SK-N-SH (cell line): ENCODE data around the gene MAST4. TPM values are rescaled to one million over a fixed set of nuclear protein-coding genes. Genes with fewer than 3 reads are reported as not detected.

Experiments
- CTCF ChIA-PET: fragments of 300-600, 350-600 bp; formaldehyde crosslinking; extraction: SDS; loops from one replicate; lab custom pipeline; 2021; lab: Yijun Ruan, JAX
- POLR2A ChIA-PET: fragments of 350-600 bp; sonication (Branson Sonifier 250); formaldehyde crosslinking; extraction: SDS; loops from one replicate; lab custom pipeline; 2020; ENCODE audit warnings: antibody characterized with exemption, inconsistent platforms; lab: Yijun Ruan, JAX
- DNase-seq: peaks from one replicate; pipeline ENCODE4 v3.0.0; 2012
- H2AFZ ChIP-seq: fragments of 200-600 bp; sonication (generic); 2 replicates; pipeline ENCODE4 v1.8.1; 2016; ENCODE audit warnings: antibody characterized with exemption, mild to moderate bottlenecking, low read depth
- H3F3A ChIP-seq: fragments of 200-600 bp; sonication (generic); replicated peaks from 2 replicates; pipeline ENCODE3; 2016; ENCODE audit warnings: antibody characterized with exemption, mild to moderate bottlenecking; ENCODE audit not compliant: insufficient read depth
- H3K27ac ChIP-seq, 2 experiments: fragments of 200-500 bp in 1 of 2; fragments of 200-600 bp in 1 of 2; sonication (Bioruptor generic) in 1 of 2; sonication (generic), shearing (Covaris generic) in 1 of 2; 2 replicates each; pipeline versions ENCODE4 v1.5.1 to v1.6.1; 2014 to 2016; ENCODE audit warnings: low read depth in 2 of 2, inconsistent platforms in 1 of 2, low read length in 1 of 2, mild to moderate bottlenecking in 1 of 2, mixed read lengths in 1 of 2
- H3K27me3 ChIP-seq: fragments of 200-600 bp; sonication (generic), shearing (Covaris generic); 2 replicates; pipeline ENCODE4 v1.6.1; 2016; ENCODE audit warnings: mixed run types; ENCODE audit not compliant: insufficient read depth
- H3K36me3 ChIP-seq, 2 experiments: fragments of 200-500 bp in 1 of 2; fragments of 200-600 bp in 1 of 2; sonication (Bioruptor generic) in 1 of 2; sonication (generic) in 1 of 2; replicated peaks in 1 of 2; 2 replicates each; pipeline versions ENCODE3 to v1.5.1; 2014 to 2016; ENCODE audit warnings: low read length in 1 of 2, mild to moderate bottlenecking in 1 of 2; ENCODE audit not compliant: insufficient read depth in 2 of 2, control insufficient read depth in 1 of 2
- H3K4me1 ChIP-seq, 2 experiments: fragments of 200-500 bp in 1 of 2; fragments of 200-600 bp in 1 of 2; sonication (Bioruptor generic) in 1 of 2; sonication (generic), shearing (Covaris generic) in 1 of 2; 2 replicates each; pipeline versions ENCODE4 v1.5.1 to v1.6.1; 2014 to 2016; ENCODE audit warnings: low read depth in 1 of 2, low read length in 1 of 2, mixed run types in 1 of 2; ENCODE audit not compliant: insufficient read depth in 2 of 2, control insufficient read depth in 1 of 2
- H3K4me2 ChIP-seq: fragments of 200-600 bp; sonication (generic), shearing (Covaris generic); 2 replicates; pipeline ENCODE4 v1.6.1; 2017; ENCODE audit warnings: mixed run types
- H3K4me3 ChIP-seq, 2 experiments: fragments of 200-500 bp in 1 of 2; fragments of 200-600 bp in 1 of 2; sonication (Bioruptor generic) in 1 of 2; sonication (generic), shearing (Covaris generic) in 1 of 2; 2 replicates each; pipeline versions ENCODE4 v1.5.1 to v1.8.1; 2014 to 2016; ENCODE audit warnings: low read depth in 2 of 2, inconsistent platforms in 1 of 2, low read length in 1 of 2, mild to moderate bottlenecking in 1 of 2, mixed read lengths in 1 of 2, moderate library complexity in 1 of 2
- H3K79me2 ChIP-seq: fragments of 200-600 bp; sonication (generic); 2 replicates; pipeline ENCODE4 v1.8.1; 2017; ENCODE audit warnings: mild to moderate bottlenecking; ENCODE audit not compliant: insufficient read depth
- H3K9ac ChIP-seq: fragments of 200-600 bp; sonication (generic); 2 replicates; pipeline ENCODE4 v1.6.1; 2017; ENCODE audit warnings: mixed run types
- H3K9me2 ChIP-seq: fragments of 200-600 bp; sonication (generic); 2 replicates; pipeline ENCODE4 v1.6.1; 2017; ENCODE audit warnings: mixed run types
- H3K9me3 ChIP-seq: fragments of 200-600 bp; sonication (generic); 2 replicates; pipeline ENCODE4 v1.6.1; 2017; ENCODE audit warnings: mixed run types, mild to moderate bottlenecking, moderate library complexity
- H4K20me1 ChIP-seq: fragments of 200-600 bp; sonication (generic); 2 replicates; pipeline ENCODE4 v1.6.1; 2017; ENCODE audit warnings: mild to moderate bottlenecking, mixed run types; ENCODE audit not compliant: insufficient read depth
- CHD2 ChIP-seq: fragments of 150-350 bp; IDR thresholded peaks from 2 replicates; pipeline ENCODE4 v1.6.1; 2018; ENCODE audit warnings: low read length; ENCODE audit not compliant: partially characterized antibody
- EZH2phosphoT487 ChIP-seq: fragments of 200-600 bp; sonication (generic); IDR thresholded peaks from 2 replicates; pipeline ENCODE4 v1.6.1; 2017; ENCODE audit warnings: low read depth, mixed run types, mild to moderate bottlenecking, antibody characterized with exemption, moderate library complexity, borderline replicate concordance
- FOSL2 ChIP-seq: IDR thresholded peaks from 2 replicates; pipeline ENCODE4 v1.4.0; 2012; ENCODE audit warnings: low read depth, mild to moderate bottlenecking, moderate library complexity, borderline replicate concordance
- FOXM1 ChIP-seq: IDR thresholded peaks from 2 replicates; pipeline ENCODE4 v1.4.0; 2012; ENCODE audit warnings: low read depth, mild to moderate bottlenecking
- GATA2 ChIP-seq: sonication (generic); formaldehyde crosslinking; IDR thresholded peaks from 2 replicates; pipeline ENCODE4 v1.5.0; 2020; ENCODE audit warnings: mild to moderate bottlenecking, missing genetic modification reagents
- IRF3 ChIP-seq: fragments of 150-350 bp; IDR thresholded peaks from 2 replicates; pipeline ENCODE4 v1.6.1; 2016; ENCODE audit warnings: mild to moderate bottlenecking, low read depth, low read length
- MEF2A ChIP-seq: IDR thresholded peaks from 2 replicates; pipeline ENCODE4 v1.4.0; 2012; ENCODE audit warnings: low read depth, borderline replicate concordance
- POLR2AphosphoS5 ChIP-seq: IDR thresholded peaks from 2 replicates; pipeline ENCODE4 v1.6.1; 2012; ENCODE audit warnings: low read depth, low read length
- RCOR1 ChIP-seq: fragments of 150-350 bp; IDR thresholded peaks from 2 replicates; pipeline ENCODE4 v1.6.1; 2017; ENCODE audit warnings: antibody characterized with exemption, low read length
- REST ChIP-seq: IDR thresholded peaks from 2 replicates; pipeline ENCODE4 v1.6.1; 2012; ENCODE audit warnings: mild to moderate bottlenecking, low read depth, low read length, moderate library complexity
- RFX5 ChIP-seq: IDR thresholded peaks from 2 replicates; pipeline ENCODE4 v1.6.1; 2012; ENCODE audit warnings: mild to moderate bottlenecking, improper control_type of control experiment, low read length
- TCF12 ChIP-seq: IDR thresholded peaks from 2 replicates; pipeline ENCODE4 v1.4.0; 2012
- USF1 ChIP-seq: IDR thresholded peaks from 2 replicates; pipeline ENCODE4 v1.4.0; 2012; ENCODE audit warnings: low read depth, borderline replicate concordance
- YY1 ChIP-seq: IDR thresholded peaks from 2 replicates; pipeline ENCODE4 v1.4.0; 2012; ENCODE audit warnings: low read depth, mild to moderate bottlenecking
- ZBTB33 ChIP-seq: IDR thresholded peaks from 2 replicates; pipeline ENCODE4 v1.4.0; 2012; ENCODE audit warnings: low read depth, borderline replicate concordance
- WGBS: methylation state at CpG from one replicate; pipeline ENCODE4 v1.1.6; 2017; ENCODE audit warnings: low lambda C conversion rate; 5-methylcytosine and 5-hydroxymethylcytosine counted together
- polyA plus RNA-seq, 3 experiments: library from polyadenylated mRNA; depleted of rRNA; stranded (reverse); fragments of >200 nt; gene quantifications; 2 replicates each; pipeline ENCODE4 v1.2.3, GENCODE V29; 2012
- TF ChIP-seq, protein P1 (sequence below): IDR thresholded peaks from 2 replicates; pipeline ENCODE4 v1.4.0; 2012; ENCODE audit warnings: low read depth

The MAST4 gene
- polyA plus RNA-seq, 1 of the 3 experiments (the other 2 are of a cell fraction): 2.2 TPM

DNA sequence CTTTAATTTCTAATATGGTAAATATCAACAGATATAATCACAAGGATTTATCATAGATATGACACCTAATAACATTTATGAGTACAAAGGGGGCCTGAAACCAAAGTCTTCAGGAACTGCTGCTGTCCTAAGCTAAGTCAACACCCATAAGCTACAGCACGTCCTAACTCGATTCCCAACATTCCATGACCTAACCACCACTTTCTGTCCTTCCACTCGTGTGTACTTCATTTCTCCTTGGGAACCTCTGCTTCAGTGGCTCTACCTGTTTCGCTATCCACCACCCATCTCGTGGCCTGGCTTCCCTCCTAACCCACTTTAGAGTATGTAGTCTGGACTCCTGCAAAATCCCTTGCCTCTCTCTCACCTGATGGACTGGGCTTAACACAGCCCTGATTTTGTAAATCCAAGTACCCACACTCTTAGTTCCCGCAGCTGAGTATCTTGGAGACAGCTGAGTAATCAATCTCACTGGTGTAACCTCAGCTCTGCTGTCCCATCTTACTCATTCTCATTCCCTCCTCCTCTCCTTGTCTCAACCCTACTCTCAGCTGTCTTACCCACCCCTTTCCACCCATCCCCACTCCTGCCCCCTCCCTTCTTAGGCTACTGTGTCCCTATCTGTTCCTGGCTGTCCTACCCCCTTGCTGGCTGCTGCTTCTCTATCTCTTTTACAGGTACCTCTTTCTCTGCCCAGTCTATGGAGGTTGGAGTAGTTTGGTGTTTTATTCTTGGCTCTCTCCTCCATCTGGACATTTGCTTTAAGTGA, 101.8 kb downstream of the MAST4 start:
- H3K9ac ChIP-seq: no peak overlapping the region
- no peaks in the 10 kb centered on the region; a peak in 1 of 4 replicates for H3K4me1 ChIP-seq
- H3K36me3 ChIP-seq: no peaks in the 10 kb centered on the region
- no peaks in the 10 kb centered on the region for H3K9me2 ChIP-seq
- no peak overlapping the region for H3K27ac ChIP-seq
- no peak overlapping the region for H2AFZ ChIP-seq
- no peaks in the 10 kb centered on the region; the same call in 1 of the 2 replicates for H3K79me2 ChIP-seq
- H3K4me2 ChIP-seq: no peak overlapping the region
- H3K27me3 ChIP-seq: no peaks in the 10 kb centered on the region
- 21% methylated on average over 6 of the region's 6 CpGs for WGBS
- H3K9me3 ChIP-seq: no peaks in the 10 kb centered on the region
- POLR2A ChIA-PET: no interaction called here
- no peaks in the 10 kb centered on the region for H4K20me1 ChIP-seq
- no peak overlapping the region for H3K4me3 ChIP-seq
- CTCF ChIA-PET: no interaction called here
- TF ChIP-seq MEF2A (no peak), GATA2 (CRISPR knock-in tag) (no peak), IRF3 (no peak), FOSL2 (no peak), RCOR1 (no peak), YY1 (no peak), ZBTB33 (no peak), TCF12 (no peak)
- TF ChIP-seq, protein P1, sequence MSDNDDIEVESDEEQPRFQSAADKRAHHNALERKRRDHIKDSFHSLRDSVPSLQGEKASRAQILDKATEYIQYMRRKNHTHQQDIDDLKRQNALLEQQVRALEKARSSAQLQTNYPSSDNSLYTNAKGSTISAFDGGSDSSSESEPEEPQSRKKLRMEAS: no peak
- no peak for DNase-seq
- no peaks in the 10 kb centered on the region for H3F3A ChIP-seq

- no peaks in the 10 kb centered on the region for H3K9me2 ChIP-seq
- ChIA-PET CTCF (no interaction called here), POLR2A (no interaction called here)
- no peaks in the 10 kb centered on the region for H3K79me2 ChIP-seq
- WGBS: 23% methylated on average over 1 of the region's 1 CpG
- H4K20me1 ChIP-seq: no peaks in the 10 kb centered on the region
- no peak overlapping the region for H3K27ac ChIP-seq
- H3K27me3 ChIP-seq: no peaks in the 10 kb centered on the region
- H2AFZ ChIP-seq: no peak overlapping the region
- H3K4me2 ChIP-seq: no peak overlapping the region
- peaks cover 0 to 4% of the 10 kb centered on the region in 2 experiments; a peak in 2 of 4 replicates for H3K4me1 ChIP-seq
- no peaks in the 10 kb centered on the region for H3K9me3 ChIP-seq
- H3F3A ChIP-seq: no peaks in the 10 kb centered on the region
- no peak overlapping the region for H3K4me3 ChIP-seq
- H3K9ac ChIP-seq: no peak overlapping the region
- H3K36me3 ChIP-seq: no peaks in the 10 kb centered on the region
- DNase-seq: no peak
- TF ChIP-seq FOXM1 (no peak), REST (no peak), CHD2 (no peak), RFX5 (no peak), RCOR1 (no peak), EZH2phosphoT487 (no peak), IRF3 (no peak), POLR2AphosphoS5 (no peak), USF1 (no peak)
Measured at GRCh38 chr5:66701244-66701643, 105.1 kb downstream of the MAST4 start.
